Vagina (tissue), 2 donors: ENCODE results near the gene KRTAP5-5. TPM values are rescaled to one million over a fixed set of nuclear protein-coding genes. Genes with fewer than 3 reads are reported as not detected.

Source experiments
- DNase-seq, 2 donors: peaks; one replicate each; pipeline ENCODE4 v3.0.0-alpha.2; 2017; ENCODE audit errors: extremely low spot score in 2 of 2
- H3K27ac ChIP-seq: fragments of 200-600 bp; sonication (generic); one replicate; pipeline ENCODE4 v1.5.1; 2019
- H3K27me3 ChIP-seq: fragments of 200-600 bp; sonication (generic); one replicate; pipeline ENCODE4 v1.5.1; 2019
- H3K36me3 ChIP-seq, 2 donors: fragments of 200-600 bp; sonication (generic); one replicate each; pipeline ENCODE4 v1.5.1; 2017 to 2019
- H3K4me1 ChIP-seq: fragments of 200-600 bp; sonication (generic); one replicate; pipeline ENCODE4 v1.5.1; 2019
- H3K4me3 ChIP-seq, 2 donors: fragments of 200-600 bp; sonication (generic); 1 replicate in 1 of 2; 2 replicates in 1 of 2; pipeline ENCODE4 v1.5.1; 2016 to 2019
- H3K9me3 ChIP-seq: fragments of 200-600 bp; sonication (generic); one replicate; pipeline ENCODE4 v1.5.1; 2019
- POLR2A ChIP-seq, 2 donors: fragments of 450-650 bp; IDR thresholded peaks; one replicate each; pipeline ENCODE4 v1.6.1; 2017; ENCODE audit warnings: antibody characterized with exemption in 2 of 2, mild to moderate bottlenecking in 2 of 2, moderate library complexity in 2 of 2
- POLR2AphosphoS5 ChIP-seq, 2 donors: sonication (generic); formaldehyde crosslinking; IDR thresholded peaks; one replicate each; pipeline ENCODE4 v1.9.0; 2017; ENCODE audit warnings: antibody characterized with exemption in 2 of 2, mild to moderate bottlenecking in 2 of 2, low read depth in 1 of 2; ENCODE audit not compliant: insufficient read depth in 1 of 2
- intact Hi-C: fragments of 100-400 bp; cut with DNase I; formaldehyde crosslinking; loops from one replicate; pipeline ENCODE4 v1.15.1; 2023
- total RNA-seq: library from RNA; depleted of rRNA; stranded (reverse); fragments of >200 nt; gene quantifications from one replicate; pipeline ENCODE4 v1.2.3, GENCODE V29; 2016
- TF ChIP-seq, protein P1 (sequence below), 3 experiments: fragments of 450-650 bp in 2 of 3; fragments of 200-600 bp in 1 of 3; sonication (generic) in 1 of 3; IDR thresholded peaks; one replicate each; pipeline ENCODE4 v1.5.1; 2017 to 2019; ENCODE audit warnings: antibody characterized with exemption in 3 of 3, mild to moderate bottlenecking in 2 of 3, moderate library complexity in 2 of 3

The KRTAP5-5 gene
- total RNA-seq, 1 donor from 2014 or later = not detected

DNA sequence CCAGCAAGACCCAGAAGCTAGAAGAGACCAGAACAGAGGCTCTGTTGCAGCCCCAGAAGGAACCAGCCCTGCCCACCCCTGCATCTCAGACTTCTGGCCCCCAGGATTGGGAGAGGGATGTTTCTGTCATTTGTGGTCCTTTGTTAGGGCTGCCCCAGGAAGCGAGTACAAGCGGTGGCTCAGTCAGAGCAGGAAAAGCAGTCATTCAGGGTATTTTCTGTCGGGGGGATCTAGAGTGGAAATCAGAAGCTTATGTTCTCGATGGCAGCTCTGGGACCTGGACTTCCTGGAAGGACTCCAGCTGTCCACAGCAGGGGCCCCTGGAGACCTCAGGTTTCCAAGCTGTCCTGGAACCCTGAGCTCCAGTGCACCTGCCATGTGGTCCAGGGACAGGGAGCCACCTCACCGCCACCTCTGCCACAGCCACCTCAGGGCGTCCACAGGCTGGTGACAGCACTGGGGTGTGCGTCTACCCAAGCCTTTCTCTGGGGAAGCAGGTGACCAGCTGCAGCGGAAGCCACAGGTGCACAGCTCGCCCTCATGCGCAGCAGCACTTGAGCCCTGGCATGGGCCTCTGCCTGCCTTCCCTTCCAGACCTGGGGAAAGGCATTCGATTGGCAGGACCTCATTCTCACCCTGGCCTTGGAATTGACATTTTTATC, 2.6 kb downstream of the KRTAP5-5 start:
- no peak overlapping the region for H3K27ac ChIP-seq
- H3K4me3 ChIP-seq = no peak overlapping the region
- TF ChIP-seq POLR2A (IDR thresholded peaks at IDR 0.05) (no peak), POLR2AphosphoS5 (IDR thresholded peaks at IDR 0.05; ENCODE audit: insufficient read depth in 1 of 2, low read depth in 1 of 2) (no peak)
- TF ChIP-seq, protein P1, sequence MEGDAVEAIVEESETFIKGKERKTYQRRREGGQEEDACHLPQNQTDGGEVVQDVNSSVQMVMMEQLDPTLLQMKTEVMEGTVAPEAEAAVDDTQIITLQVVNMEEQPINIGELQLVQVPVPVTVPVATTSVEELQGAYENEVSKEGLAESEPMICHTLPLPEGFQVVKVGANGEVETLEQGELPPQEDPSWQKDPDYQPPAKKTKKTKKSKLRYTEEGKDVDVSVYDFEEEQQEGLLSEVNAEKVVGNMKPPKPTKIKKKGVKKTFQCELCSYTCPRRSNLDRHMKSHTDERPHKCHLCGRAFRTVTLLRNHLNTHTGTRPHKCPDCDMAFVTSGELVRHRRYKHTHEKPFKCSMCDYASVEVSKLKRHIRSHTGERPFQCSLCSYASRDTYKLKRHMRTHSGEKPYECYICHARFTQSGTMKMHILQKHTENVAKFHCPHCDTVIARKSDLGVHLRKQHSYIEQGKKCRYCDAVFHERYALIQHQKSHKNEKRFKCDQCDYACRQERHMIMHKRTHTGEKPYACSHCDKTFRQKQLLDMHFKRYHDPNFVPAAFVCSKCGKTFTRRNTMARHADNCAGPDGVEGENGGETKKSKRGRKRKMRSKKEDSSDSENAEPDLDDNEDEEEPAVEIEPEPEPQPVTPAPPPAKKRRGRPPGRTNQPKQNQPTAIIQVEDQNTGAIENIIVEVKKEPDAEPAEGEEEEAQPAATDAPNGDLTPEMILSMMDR (IDR thresholded peaks at IDR 0.05) = no peak
- H3K4me1 ChIP-seq = no peaks in the 10 kb centered on the region
- no peaks in the 10 kb centered on the region for H3K36me3 ChIP-seq
- intact Hi-C loops = no loop called here
- no peaks in the 10 kb centered on the region for H3K27me3 ChIP-seq
- no peaks in the 10 kb centered on the region for H3K9me3 ChIP-seq
- DNase-seq = no peak

DNA sequence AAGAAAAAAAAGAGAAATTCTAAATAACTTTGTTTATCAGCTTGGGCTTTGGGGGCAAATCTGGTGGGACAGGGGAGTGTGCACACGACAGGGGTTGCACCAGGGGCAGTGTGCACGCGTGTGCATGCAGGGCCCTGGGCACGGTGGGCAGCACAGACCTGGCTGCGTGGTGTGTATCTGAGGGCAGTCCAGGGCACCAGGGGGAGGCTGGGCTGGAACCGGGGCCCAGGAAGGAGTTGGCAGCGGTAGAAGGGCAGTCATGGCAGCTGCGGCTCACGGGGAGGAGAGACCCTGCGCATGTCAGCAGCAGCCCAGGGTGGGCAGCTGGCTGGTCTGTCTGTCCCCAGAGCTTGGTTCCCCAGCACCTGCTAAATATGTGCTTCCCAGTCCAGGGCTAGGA, 4.3 kb downstream of the KRTAP5-5 start:
- H3K4me1 ChIP-seq = no peaks in the 10 kb centered on the region
- no peak for TF ChIP-seq POLR2A (IDR thresholded peaks at IDR 0.05)
- TF ChIP-seq, protein P1 (IDR thresholded peaks at IDR 0.05) = no peak
- no peak for TF ChIP-seq POLR2AphosphoS5 (IDR thresholded peaks at IDR 0.05; ENCODE audit: insufficient read depth in 1 of 2, low read depth in 1 of 2)
- no peak for DNase-seq
- no peak overlapping the region for H3K27ac ChIP-seq
- H3K4me3 ChIP-seq = no peak overlapping the region
- H3K9me3 ChIP-seq = no peaks in the 10 kb centered on the region
- H3K36me3 ChIP-seq = no peaks in the 10 kb centered on the region
- no peaks in the 10 kb centered on the region for H3K27me3 ChIP-seq
- intact Hi-C loops = no loop called here

DNA sequence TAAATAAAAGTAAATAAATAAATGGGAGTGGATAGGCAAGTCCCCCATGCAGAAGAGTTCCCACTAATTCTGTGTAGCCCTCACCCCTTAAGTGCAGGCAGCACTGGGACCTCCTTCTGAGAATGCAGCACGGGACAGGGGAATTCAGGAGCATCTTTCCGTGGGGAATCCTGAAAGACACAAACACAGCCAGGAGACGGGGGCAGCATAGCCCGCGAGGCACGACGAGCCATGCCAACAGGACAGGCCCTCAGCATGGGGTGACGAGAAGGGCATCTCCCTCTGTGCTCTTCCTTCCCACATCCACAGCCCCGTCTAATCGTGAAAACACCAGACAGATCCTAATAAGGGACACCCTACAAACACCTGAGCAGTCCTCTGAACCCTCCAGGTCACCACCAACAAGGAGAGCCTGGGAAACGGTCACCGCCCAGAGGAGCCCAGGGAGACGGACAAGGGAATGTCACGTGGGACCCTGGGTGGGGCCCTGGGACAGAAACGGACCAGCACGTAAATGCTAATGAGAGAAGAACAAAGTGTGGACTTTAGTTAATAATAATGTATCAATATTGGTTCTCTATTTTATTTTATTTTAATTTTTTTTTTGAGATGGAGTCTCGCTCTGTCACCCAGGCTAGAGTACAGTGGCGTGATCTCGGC, 6.8 kb downstream of the KRTAP5-5 start:
- H3K9me3 ChIP-seq = no peaks in the 10 kb centered on the region
- no peak overlapping the region for H3K27ac ChIP-seq
- H3K36me3 ChIP-seq = no peaks in the 10 kb centered on the region
- H3K4me1 ChIP-seq = no peaks in the 10 kb centered on the region
- no peak overlapping the region for H3K4me3 ChIP-seq
- no peaks in the 10 kb centered on the region for H3K27me3 ChIP-seq
- intact Hi-C loops = no loop called here
- DNase-seq = no peak
- TF ChIP-seq, protein P1 (IDR thresholded peaks at IDR 0.05) = no peak
- TF ChIP-seq POLR2A (IDR thresholded peaks at IDR 0.05) = no peak
- TF ChIP-seq POLR2AphosphoS5 (IDR thresholded peaks at IDR 0.05; ENCODE audit: insufficient read depth in 1 of 2, low read depth in 1 of 2) = no peak

DNA sequence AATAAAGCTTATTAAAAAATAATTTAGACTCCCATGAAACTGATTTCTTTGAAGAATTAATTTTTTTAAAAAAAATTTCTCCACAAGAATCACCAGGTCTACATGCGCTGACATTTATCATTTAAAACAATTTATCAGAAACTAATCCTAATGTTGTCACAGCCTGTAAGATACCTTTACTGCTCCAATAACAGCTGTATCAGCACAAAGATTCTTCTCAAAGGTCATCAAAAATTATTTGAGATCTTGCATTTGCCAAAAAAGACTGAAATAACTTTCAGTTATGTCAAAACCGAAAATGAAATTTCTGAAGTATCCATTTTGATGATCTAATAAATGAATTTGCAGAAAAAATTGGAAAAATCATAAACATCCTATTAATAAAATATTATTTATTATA, 8.1 kb downstream of the KRTAP5-5 start:
- no peaks in the 10 kb centered on the region for H3K4me1 ChIP-seq
- no peaks in the 10 kb centered on the region for H3K9me3 ChIP-seq
- TF ChIP-seq POLR2AphosphoS5 (IDR thresholded peaks at IDR 0.05; ENCODE audit: insufficient read depth in 1 of 2, low read depth in 1 of 2) = no peak
- TF ChIP-seq POLR2A (IDR thresholded peaks at IDR 0.05) = no peak
- TF ChIP-seq, protein P1 (IDR thresholded peaks at IDR 0.05) = no peak
- no peak overlapping the region for H3K4me3 ChIP-seq
- H3K27me3 ChIP-seq = no peaks in the 10 kb centered on the region
- intact Hi-C loops = no loop called here
- no peaks in the 10 kb centered on the region for H3K36me3 ChIP-seq
- no peak overlapping the region for H3K27ac ChIP-seq
- no peak for DNase-seq

DNA sequence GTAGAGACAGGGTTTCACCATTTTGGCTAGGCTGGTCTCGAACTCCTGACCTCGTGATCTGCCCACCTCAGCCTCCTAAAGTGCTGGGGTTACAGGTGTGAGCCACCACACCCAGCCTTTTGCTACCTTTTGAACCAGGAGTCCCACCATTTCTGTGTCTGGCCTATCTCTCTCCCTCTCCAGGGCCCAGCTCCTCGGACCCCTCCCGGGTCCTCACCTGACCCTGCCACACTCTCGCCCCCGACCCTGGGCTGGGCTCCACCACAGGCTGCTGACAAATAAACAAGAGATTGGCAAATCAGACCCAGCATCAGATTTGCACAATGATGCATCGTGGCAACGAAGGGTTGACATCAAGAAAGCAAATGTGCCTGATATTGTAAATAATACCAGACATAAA, 8.8 kb downstream of the KRTAP5-5 start:
- no peaks in the 10 kb centered on the region for H3K27me3 ChIP-seq
- no peaks in the 10 kb centered on the region for H3K4me1 ChIP-seq
- DNase-seq = no peak
- H3K27ac ChIP-seq = no peak overlapping the region
- H3K4me3 ChIP-seq = no peak overlapping the region
- no peaks in the 10 kb centered on the region for H3K36me3 ChIP-seq
- H3K9me3 ChIP-seq = no peaks in the 10 kb centered on the region
- TF ChIP-seq, protein P1 (IDR thresholded peaks at IDR 0.05) = no peak
- TF ChIP-seq POLR2AphosphoS5 (IDR thresholded peaks at IDR 0.05; ENCODE audit: insufficient read depth in 1 of 2, low read depth in 1 of 2) = no peak
- TF ChIP-seq POLR2A (IDR thresholded peaks at IDR 0.05) = no peak
- intact Hi-C loops = no loop called here
